Mesendoderm (in vitro differentiated cells): ENCODE data around the gene MRPS12.

Source experiments
- DNase-seq: peaks from one replicate; pipeline ENCODE4 v3.0.0; 2013
- H2AK5ac ChIP-seq: 2 replicates; pipeline ENCODE4 v1.6.1; 2013; ENCODE audit warnings: low read length, inconsistent platforms
- H2BK120ac ChIP-seq: 2 replicates; pipeline ENCODE4 v1.6.1; 2013; ENCODE audit warnings: low read depth, mild to moderate bottlenecking, low read length, moderate library complexity, mixed read lengths
- H2BK15ac ChIP-seq: replicated peaks from 2 replicates; pipeline ENCODE4 v1.6.1; 2013; ENCODE audit warnings: low read depth, mild to moderate bottlenecking, moderate library complexity
- H2BK5ac ChIP-seq: 2 replicates; pipeline ENCODE4 v1.6.1; 2013; ENCODE audit warnings: low read length, inconsistent platforms
- H3K18ac ChIP-seq: 2 replicates; pipeline ENCODE4 v1.6.1; 2013; ENCODE audit warnings: mild to moderate bottlenecking, low read length, mixed read lengths
- H3K23ac ChIP-seq: one replicate; pipeline ENCODE4 v1.6.1; 2013; ENCODE audit warnings: low read length
- H3K27ac ChIP-seq: 2 replicates; pipeline ENCODE4 v1.5.1; 2013; ENCODE audit warnings: low read depth, mild to moderate bottlenecking, inconsistent platforms, low read length, moderate library complexity
- H3K27me3 ChIP-seq: 2 replicates; pipeline ENCODE4 v1.6.1; 2013; ENCODE audit warnings: low read length, control low read depth, mild to moderate bottlenecking, inconsistent platforms; ENCODE audit not compliant: insufficient read depth, poor library complexity
- H3K36me3 ChIP-seq: 2 replicates; pipeline ENCODE4 v1.6.1; 2013; ENCODE audit warnings: low read length, inconsistent platforms; ENCODE audit not compliant: control insufficient read depth, insufficient read depth
- H3K4ac ChIP-seq: one replicate; pipeline ENCODE4 v1.6.1; 2013; ENCODE audit warnings: low read depth, mild to moderate bottlenecking, low read length, moderate library complexity
- H3K4me1 ChIP-seq: 2 replicates; pipeline ENCODE4 v1.6.1; 2013; ENCODE audit warnings: low read depth, low read length, inconsistent platforms; ENCODE audit not compliant: control insufficient read depth
- H3K4me2 ChIP-seq: 2 replicates; pipeline ENCODE4 v1.6.1; 2013; ENCODE audit warnings: low read length
- H3K4me3 ChIP-seq: 2 replicates; pipeline ENCODE4 v1.5.1; 2013; ENCODE audit warnings: mild to moderate bottlenecking, low read length
- H3K56ac ChIP-seq: one replicate; pipeline ENCODE4 v1.6.1; 2013; ENCODE audit warnings: low read length
- H3K79me1 ChIP-seq: 2 replicates; pipeline ENCODE4 v1.6.1; 2013; ENCODE audit warnings: low read length, inconsistent platforms
- H3K79me2 ChIP-seq: 2 replicates; pipeline ENCODE4 v1.6.1; 2013; ENCODE audit warnings: mild to moderate bottlenecking, low read length; ENCODE audit not compliant: control insufficient read depth, insufficient read depth
- H3K9ac ChIP-seq: 2 replicates; pipeline ENCODE4 v1.6.1; 2013; ENCODE audit warnings: low read length, inconsistent platforms
- H4K5ac ChIP-seq: one replicate; pipeline ENCODE4 v1.6.1; 2013; ENCODE audit warnings: low read length
- H4K8ac ChIP-seq: one replicate; pipeline ENCODE4 v1.6.1; 2013; ENCODE audit warnings: low read depth, mild to moderate bottlenecking, control low read depth, low read length, moderate library complexity
- WGBS: extraction: QIAGEN DNeasy Blood & Tissue Kit; methylation state at CpG from one replicate; pipeline ENCODE4 v1.1.7; 2013; ENCODE audit warnings: low lambda C conversion rate, missing lambda C conversion rate; ENCODE audit not compliant: insufficient coverage; ENCODE audit errors: extremely low coverage; 5-methylcytosine and 5-hydroxymethylcytosine counted together

MRPS12 gene

GRCh38 chr19:38905620-38906019 is 25.1 kb upstream of the MRPS12 start:
- Histone ChIP-seq H2BK120ac (no peak overlapping the region), H3K9ac (no peak overlapping the region), H3K36me3 (peaks cover 2% of the 10 kb centered on the region), H2AK5ac (no peak overlapping the region), H3K23ac (no peak overlapping the region), H3K18ac (no peak overlapping the region), H3K56ac (no peak overlapping the region), H3K79me1 (no peaks in the 10 kb centered on the region), H3K79me2 (no peaks in the 10 kb centered on the region), H4K8ac (no peak overlapping the region), H4K5ac (no peak overlapping the region), H3K27me3 (no peaks in the 10 kb centered on the region), H3K4me3 (no peak overlapping the region), H3K27ac (no peak overlapping the region), H3K4me1 (no peaks in the 10 kb centered on the region), H3K4me2 (no peak overlapping the region), H3K4ac (no peak overlapping the region), H2BK15ac (no peak overlapping the region), H2BK5ac (no peak overlapping the region)
- DNase-seq: no peak
- WGBS: no CpG with 5 or more reads among the region's 4 CpGs

GRCh38 chr19:38907227-38907626 is 23.5 kb upstream of the MRPS12 start:
- H3K36me3 ChIP-seq: peaks cover 2% of the 10 kb centered on the region

GRCh38 chr19:38907670-38908069 is 23.1 kb upstream of the MRPS12 start:
- H4K8ac ChIP-seq: no peak overlapping the region
- no peak overlapping the region for H3K9ac ChIP-seq
- WGBS: no CpG with 5 or more reads among the region's 12 CpGs
- H3K18ac ChIP-seq: no peak overlapping the region
- H2AK5ac ChIP-seq: no peak overlapping the region
- no peaks in the 10 kb centered on the region for H3K27me3 ChIP-seq
- no peak overlapping the region for H3K27ac ChIP-seq
- no peak overlapping the region for H3K56ac ChIP-seq
- H3K79me1 ChIP-seq: no peaks in the 10 kb centered on the region
- no peak overlapping the region for H3K4ac ChIP-seq
- no peak overlapping the region for H3K4me3 ChIP-seq
- no peaks in the 10 kb centered on the region for H3K4me1 ChIP-seq
- no peaks in the 10 kb centered on the region for H3K79me2 ChIP-seq
- DNase-seq: no peak
- no peak overlapping the region for H3K4me2 ChIP-seq
- H4K5ac ChIP-seq: no peak overlapping the region
- H2BK120ac ChIP-seq: no peak overlapping the region
- H2BK5ac ChIP-seq: no peak overlapping the region
- H3K23ac ChIP-seq: no peak overlapping the region
- peaks cover 2% of the 10 kb centered on the region for H3K36me3 ChIP-seq
- no peak overlapping the region for H2BK15ac ChIP-seq

More at GRCh38 chr19:38907227-38907626, 23.5 kb upstream of the MRPS12 start:
- Histone ChIP-seq H3K4me1 (no peaks in the 10 kb centered on the region), H2BK5ac (no peak overlapping the region), H4K8ac (no peak overlapping the region), H3K4me3 (no peak overlapping the region), H2AK5ac (no peak overlapping the region), H2BK120ac (no peak overlapping the region), H3K79me2 (no peaks in the 10 kb centered on the region), H3K4me2 (no peak overlapping the region), H4K5ac (no peak overlapping the region), H3K79me1 (no peaks in the 10 kb centered on the region), H3K27me3 (no peaks in the 10 kb centered on the region), H2BK15ac (no peak overlapping the region), H3K18ac (no peak overlapping the region), H3K56ac (no peak overlapping the region), H3K9ac (no peak overlapping the region), H3K4ac (no peak overlapping the region), H3K27ac (no peak overlapping the region), H3K23ac (no peak overlapping the region)
- no CpG with 5 or more reads among the region's 29 CpGs for WGBS
- no peak for DNase-seq

GRCh38 chr19:38908911-38909310 is 21.8 kb upstream of the MRPS12 start:
- Histone ChIP-seq H3K56ac (no peak overlapping the region), H2BK15ac (no peak overlapping the region), H3K36me3 (peaks cover 2% of the 10 kb centered on the region), H3K4me3 (no peak overlapping the region), H4K8ac (no peak overlapping the region), H2BK5ac (no peak overlapping the region), H3K4ac (no peak overlapping the region), H3K18ac (no peak overlapping the region), H3K4me2 (no peak overlapping the region), H2AK5ac (no peak overlapping the region), H4K5ac (no peak overlapping the region), H3K27ac (no peak overlapping the region), H2BK120ac (no peak overlapping the region), H3K79me2 (no peaks in the 10 kb centered on the region), H3K79me1 (no peaks in the 10 kb centered on the region), H3K9ac (no peak overlapping the region), H3K27me3 (no peaks in the 10 kb centered on the region), H3K4me1 (no peaks in the 10 kb centered on the region), H3K23ac (no peak overlapping the region)
- DNase-seq: no peak
- WGBS: no CpG with 5 or more reads among the region's 10 CpGs

- no peak overlapping the region for H3K4me3 ChIP-seq
- no peaks in the 10 kb centered on the region for H3K79me1 ChIP-seq
- no peak overlapping the region for H2BK15ac ChIP-seq
- no peak overlapping the region for H3K4ac ChIP-seq
- H3K27me3 ChIP-seq: no peaks in the 10 kb centered on the region
- H4K5ac ChIP-seq: no peak overlapping the region
- no peak overlapping the region for H3K4me2 ChIP-seq
- H2AK5ac ChIP-seq: no peak overlapping the region
- H3K56ac ChIP-seq: no peak overlapping the region
- no CpG with 5 or more reads among the region's 12 CpGs for WGBS
- peak overlapping the region; percentile 45 for H3K23ac ChIP-seq
- no peak overlapping the region for H2BK120ac ChIP-seq
- H3K79me2 ChIP-seq: no peaks in the 10 kb centered on the region
- DNase-seq: no peak
- no peak overlapping the region for H2BK5ac ChIP-seq
- H3K4me1 ChIP-seq: no peaks in the 10 kb centered on the region
- H4K8ac ChIP-seq: no peak overlapping the region
- peaks cover 2% of the 10 kb centered on the region for H3K36me3 ChIP-seq
- no peak overlapping the region for H3K9ac ChIP-seq
- H3K18ac ChIP-seq: no peak overlapping the region
- no peak overlapping the region for H3K27ac ChIP-seq
Observed at GRCh38 chr19:38910488-38910887, 20.3 kb upstream of the MRPS12 start.

GRCh38 chr19:38911388-38912001 is 19.2 kb upstream of the MRPS12 start:
- no peak overlapping the region for H3K56ac ChIP-seq
- H3K4me2 ChIP-seq: no peak overlapping the region
- H3K79me2 ChIP-seq: no peaks in the 10 kb centered on the region
- no peak overlapping the region for H3K23ac ChIP-seq
- H3K9ac ChIP-seq: no peak overlapping the region
- no peak overlapping the region for H4K5ac ChIP-seq
- no peaks in the 10 kb centered on the region for H3K27me3 ChIP-seq
- no peak overlapping the region for H2BK15ac ChIP-seq
- WGBS: no CpG with 5 or more reads among the region's 16 CpGs
- H3K79me1 ChIP-seq: no peaks in the 10 kb centered on the region
- H3K4me3 ChIP-seq: no peak overlapping the region
- H3K27ac ChIP-seq: no peak overlapping the region
- H2BK5ac ChIP-seq: no peak overlapping the region
- no peak overlapping the region for H2AK5ac ChIP-seq
- H2BK120ac ChIP-seq: no peak overlapping the region
- DNase-seq: no peak
- H4K8ac ChIP-seq: no peak overlapping the region
- H3K18ac ChIP-seq: no peak overlapping the region
- H3K36me3 ChIP-seq: no peaks in the 10 kb centered on the region
- H3K4ac ChIP-seq: no peak overlapping the region
- H3K4me1 ChIP-seq: no peaks in the 10 kb centered on the region
